GM18868 (cell line): ENCODE results near the gene SLC7A7.
"Not testable (repeated sequence)": the region's sequence is repeated elsewhere in the genome, so short reads cannot be mapped to it uniquely, and the experiment has no call there.

Source experiments
- ATAC-seq: cut with Tn5 transposase; IDR thresholded peaks from one replicate; pipeline ENCODE4 v1.9.1; 2021; ENCODE audit warnings: mild to moderate bottlenecking, moderate library complexity; ENCODE audit not compliant: unreplicated experiment

SLC7A7 gene

GRCh38 chr14:22814941-22815713 lies at the start of gene SLC7A7:
Gene SLC7A7 (minus strand): TSS chr14:22815435. CDS start chr14:22813398, 2,037 bp downstream.
- no peak for ATAC-seq

- ATAC-seq = no peak
Measured at GRCh38 chr14:22864979-22865378, 49.7 kb upstream of the SLC7A7 start.

- ATAC-seq = no peak
Measured at GRCh38 chr14:22861651-22862050, 46.4 kb upstream of the SLC7A7 start.

- not testable (repeated sequence) for ATAC-seq
Measured at GRCh38 chr14:22860377-22860776, 45.1 kb upstream of the SLC7A7 start.

- ATAC-seq = no peak
Measured at GRCh38 chr14:22856428-22856827, 41.2 kb upstream of the SLC7A7 start.

- no peak for ATAC-seq
Measured at GRCh38 chr14:22854963-22855724, 39.9 kb upstream of the SLC7A7 start.

GRCh38 chr14:22854296-22854695 lies 39.1 kb upstream of the SLC7A7 start:
- not testable (repeated sequence) for ATAC-seq

- peak; percentile 69 for ATAC-seq
Measured at GRCh38 chr14:22852940-22853767, 37.9 kb upstream of the SLC7A7 start.

- ATAC-seq = no peak
Measured at GRCh38 chr14:22852599-22852939, 37.3 kb upstream of the SLC7A7 start.

GRCh38 chr14:22852178-22852577 lies 36.9 kb upstream of the SLC7A7 start:
- ATAC-seq = not testable (repeated sequence)

GRCh38 chr14:22850944-22851764 lies 35.9 kb upstream of the SLC7A7 start:
- no peak for ATAC-seq

- no peak for ATAC-seq
Measured at GRCh38 chr14:22849212-22849819, 34.1 kb upstream of the SLC7A7 start.

- no peak for ATAC-seq
Measured at GRCh38 chr14:22848351-22849164, 33.3 kb upstream of the SLC7A7 start.

- no peak for ATAC-seq
Measured at GRCh38 chr14:22847661-22848341, 32.6 kb upstream of the SLC7A7 start.

- no peak for ATAC-seq
Measured at GRCh38 chr14:22846811-22847307, 31.6 kb upstream of the SLC7A7 start.

GRCh38 chr14:22845821-22846625 lies 30.8 kb upstream of the SLC7A7 start:
- ATAC-seq = no peak

- ATAC-seq = no peak
Measured at GRCh38 chr14:22845103-22845394, 29.8 kb upstream of the SLC7A7 start.
